Vagina (tissue), 2 donors: Measurements from ENCODE around the gene CPNE6.

Source experiments
- POLR2AphosphoS5 ChIP-seq, 2 donors: sonication (generic); formaldehyde crosslinking; IDR thresholded peaks; one replicate each; pipeline ENCODE4 v1.9.0; 2017; ENCODE audit warnings: antibody characterized with exemption in 2 of 2, mild to moderate bottlenecking in 2 of 2, low read depth in 1 of 2; ENCODE audit not compliant: insufficient read depth in 1 of 2
- TF ChIP-seq, protein P1 (sequence below), 3 experiments: fragments of 450-650 bp in 2 of 3; fragments of 200-600 bp in 1 of 3; sonication (generic) in 1 of 3; IDR thresholded peaks; one replicate each; pipeline ENCODE4 v1.5.1; 2017 to 2019; ENCODE audit warnings: antibody characterized with exemption in 3 of 3, mild to moderate bottlenecking in 2 of 3, moderate library complexity in 2 of 3

- TF ChIP-seq, protein P1, sequence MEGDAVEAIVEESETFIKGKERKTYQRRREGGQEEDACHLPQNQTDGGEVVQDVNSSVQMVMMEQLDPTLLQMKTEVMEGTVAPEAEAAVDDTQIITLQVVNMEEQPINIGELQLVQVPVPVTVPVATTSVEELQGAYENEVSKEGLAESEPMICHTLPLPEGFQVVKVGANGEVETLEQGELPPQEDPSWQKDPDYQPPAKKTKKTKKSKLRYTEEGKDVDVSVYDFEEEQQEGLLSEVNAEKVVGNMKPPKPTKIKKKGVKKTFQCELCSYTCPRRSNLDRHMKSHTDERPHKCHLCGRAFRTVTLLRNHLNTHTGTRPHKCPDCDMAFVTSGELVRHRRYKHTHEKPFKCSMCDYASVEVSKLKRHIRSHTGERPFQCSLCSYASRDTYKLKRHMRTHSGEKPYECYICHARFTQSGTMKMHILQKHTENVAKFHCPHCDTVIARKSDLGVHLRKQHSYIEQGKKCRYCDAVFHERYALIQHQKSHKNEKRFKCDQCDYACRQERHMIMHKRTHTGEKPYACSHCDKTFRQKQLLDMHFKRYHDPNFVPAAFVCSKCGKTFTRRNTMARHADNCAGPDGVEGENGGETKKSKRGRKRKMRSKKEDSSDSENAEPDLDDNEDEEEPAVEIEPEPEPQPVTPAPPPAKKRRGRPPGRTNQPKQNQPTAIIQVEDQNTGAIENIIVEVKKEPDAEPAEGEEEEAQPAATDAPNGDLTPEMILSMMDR (IDR thresholded peaks at IDR 0.05): no peak
- TF ChIP-seq POLR2AphosphoS5 (IDR thresholded peaks at IDR 0.05; ENCODE audit: insufficient read depth in 1 of 2, low read depth in 1 of 2): no peak
Measured at GRCh38 chr14:24098927-24099813, 27.8 kb downstream of the CPNE6 start.
